ENCODE results near the gene ZBTB1. TPM values are rescaled to one million over a fixed set of nuclear protein-coding genes. Genes with fewer than 3 reads are reported as not detected.
"Not testable (repeated sequence)": the region's sequence is repeated elsewhere in the genome, so short reads cannot be mapped to it uniquely, and the experiment has no call there.

ZBTB1 gene
- total RNA-seq, 1 donor from 2014 or later = 63.7 TPM

GRCh38 chr14:64520699-64521098, 16.1 kb downstream of the ZBTB1 start:
- intact Hi-C loops (cut with micrococcal nuclease) = no loop called here

- intact Hi-C loops (cut with micrococcal nuclease) = no loop called here
Observed at GRCh38 chr14:64522591-64523355, 18.2 kb downstream of the ZBTB1 start.

- intact Hi-C loops (cut with micrococcal nuclease) = no loop called here
Observed at GRCh38 chr14:64525354-64525753, 20.8 kb downstream of the ZBTB1 start.

GRCh38 chr14:64531567-64531966, 27.0 kb downstream of the ZBTB1 start:
- intact Hi-C loops (cut with micrococcal nuclease) = no loop called here

- intact Hi-C loops (cut with micrococcal nuclease) = no loop called here
Observed at GRCh38 chr14:64536488-64537245, 32.1 kb downstream of the ZBTB1 start.

GRCh38 chr14:64540208-64541202, 35.9 kb downstream of the ZBTB1 start, which contains the start of gene HSPA2:
Gene HSPA2 (plus strand): TSS chr14:64540741. CDS start chr14:64540850, 109 bp downstream.
- intact Hi-C loops (cut with micrococcal nuclease) = loop anchor here (1.0 to 10.0 kb wide), 8 partner anchors 9 to 562 kb away; partner anchors contain the start of genes CHURC1, FNTB, MAX and PLEKHG3

- intact Hi-C loops (cut with micrococcal nuclease) = loop anchor here (1.0 to 10.0 kb wide), 7 partner anchors 8 to 561 kb away; partner anchors contain the start of genes CHURC1, FNTB, MAX and PLEKHG3
Observed at GRCh38 chr14:64541261-64541971, 36.8 kb downstream of the ZBTB1 start.

GRCh38 chr14:64541972-64542835, 37.6 kb downstream of the ZBTB1 start:
- intact Hi-C loops (cut with micrococcal nuclease) = loop anchor here (1.0 to 10.0 kb wide), 7 partner anchors 7 to 560 kb away; partner anchors contain the start of genes CHURC1, FNTB, MAX and PLEKHG3

GRCh38 chr14:64542836-64543201, 38.2 kb downstream of the ZBTB1 start:
- intact Hi-C loops (cut with micrococcal nuclease) = loop anchor here (5.0 to 10.0 kb wide), 5 partner anchors 162 to 559 kb away; partner anchors contain the start of genes CHURC1, FNTB, MAX and PLEKHG3

- intact Hi-C loops (cut with micrococcal nuclease) = loop anchor here (5.0 to 10.0 kb wide), 5 partner anchors 160 to 558 kb away; partner anchors contain the start of genes CHURC1, FNTB, MAX and PLEKHG3
Observed at GRCh38 chr14:64544607-64545312, 40.2 kb downstream of the ZBTB1 start.

GRCh38 chr14:64549016-64549415, 44.4 kb downstream of the ZBTB1 start:
- intact Hi-C loops (cut with micrococcal nuclease) = loop anchor here (1.0 to 10.0 kb wide), 3 partner anchors 8 to 366 kb away; partner anchors contain the start of genes CHURC1 and PLEKHG3

GRCh38 chr14:64549791-64550620, 45.4 kb downstream of the ZBTB1 start, which contains the start of gene PPP1R36:
Gene PPP1R36 (plus strand): TSS chr14:64549961. CDS start chr14:64549998, 37 bp downstream.
- intact Hi-C loops (cut with micrococcal nuclease) = loop anchor here (1.0 to 10.0 kb wide), 3 partner anchors 9 to 365 kb away; partner anchors contain the start of genes CHURC1 and PLEKHG3

- intact Hi-C loops (cut with micrococcal nuclease) = no loop called here
Observed at GRCh38 chr14:64550621-64551333, 46.2 kb downstream of the ZBTB1 start.

GRCh38 chr14:64554556-64554955, 50.0 kb downstream of the ZBTB1 start:
- intact Hi-C loops (cut with micrococcal nuclease) = no loop called here

GRCh38 chr14:64556526-64556925, 52.0 kb downstream of the ZBTB1 start:
- intact Hi-C loops (cut with micrococcal nuclease) = no loop called here

GRCh38 chr14:64558216-64558615, 53.6 kb downstream of the ZBTB1 start:
- intact Hi-C loops (cut with micrococcal nuclease) = not testable (repeated sequence)
